HEK293 (cell line): Measurements from ENCODE around the gene TMEM236.

Experiments
- CTCF ChIA-PET: fragments of 350-600 bp; formaldehyde crosslinking; extraction: SDS; loops from one replicate; lab custom pipeline; 2021; ENCODE audit warnings: antibody characterized with exemption; lab: Yijun Ruan, JAX
- POLR2A ChIA-PET: fragments of 300-600 bp; formaldehyde crosslinking; extraction: SDS; loops from one replicate; lab custom pipeline; 2020; ENCODE audit warnings: antibody characterized with exemption, inconsistent platforms; lab: Yijun Ruan, JAX
- H3K27ac ChIP-seq: fragments of 200-500 bp; sonication (Bioruptor generic); 2 replicates; pipeline ENCODE4 v1.5.1; 2014; ENCODE audit warnings: low read depth, low read length, control low read depth, inconsistent platforms; ENCODE audit errors: extremely low read depth
- H3K36me3 ChIP-seq, 2 experiments: fragments of 200-500 bp in 1 of 2; sonication (Bioruptor generic) in 1 of 2; 1 replicate in 1 of 2; 2 replicates in 1 of 2; pipeline ENCODE4 v1.5.1; 2014 to 2017; ENCODE audit warnings: inconsistent platforms in 2 of 2, low read length in 2 of 2; ENCODE audit not compliant: control insufficient read depth in 2 of 2, insufficient read depth in 1 of 2
- H3K4me1 ChIP-seq: fragments of 200-500 bp; sonication (Bioruptor generic); 2 replicates; pipeline ENCODE4 v1.5.1; 2014; ENCODE audit warnings: mild to moderate bottlenecking, low read length, inconsistent platforms; ENCODE audit not compliant: control insufficient read depth, insufficient read depth
- H3K4me3 ChIP-seq: 2 replicates; pipeline ENCODE4 v1.5.1; 2011; ENCODE audit warnings: low read depth, mild to moderate bottlenecking, control low read depth, low read length, moderate library complexity
- H3K9me3 ChIP-seq: fragments of 200-500 bp; sonication (Bioruptor generic); 2 replicates; pipeline ENCODE4 v1.5.1; 2014; ENCODE audit warnings: low read depth, low read length, inconsistent platforms; ENCODE audit not compliant: control insufficient read depth, insufficient read depth
- GLI2 ChIP-seq: fragments of 450-650 bp; formaldehyde crosslinking; IDR thresholded peaks from 2 replicates; pipeline ENCODE4; 2017; ENCODE audit warnings: missing biosample characterization, missing genetic modification characterization, low read depth, borderline replicate concordance
- REPIN1 ChIP-seq: fragments of 450-650 bp; formaldehyde crosslinking; IDR thresholded peaks from 2 replicates; pipeline ENCODE4 v1.5.1; 2017; ENCODE audit warnings: missing biosample characterization, missing genetic modification characterization, low read depth
- SP7 ChIP-seq: fragments of 450-650 bp; formaldehyde crosslinking; IDR thresholded peaks from 2 replicates; pipeline ENCODE4 v1.5.1; 2016; ENCODE audit warnings: missing biosample characterization, missing genetic modification characterization
- ZFP37 ChIP-seq: fragments of 450-650 bp; formaldehyde crosslinking; IDR thresholded peaks from 2 replicates; pipeline ENCODE4 v1.5.1; 2016; ENCODE audit warnings: missing biosample characterization, missing genetic modification characterization
- ZNF10 ChIP-seq: fragments of 450-650 bp; formaldehyde crosslinking; IDR thresholded peaks from 2 replicates; pipeline ENCODE4 v1.5.1; 2017; ENCODE audit warnings: missing biosample characterization, missing genetic modification characterization
- ZNF146 ChIP-seq: fragments of 450-650 bp; formaldehyde crosslinking; IDR thresholded peaks from 2 replicates; pipeline ENCODE4 v1.5.1; 2016; ENCODE audit warnings: missing biosample characterization, missing genetic modification characterization
- ZNF2 ChIP-seq: fragments of 450-650 bp; formaldehyde crosslinking; IDR thresholded peaks from 2 replicates; pipeline ENCODE4 v1.5.1; 2016; ENCODE audit warnings: missing biosample characterization, missing genetic modification characterization
- ZNF214 ChIP-seq: fragments of 450-650 bp; formaldehyde crosslinking; IDR thresholded peaks from 2 replicates; pipeline ENCODE4 v1.5.1; 2017; ENCODE audit warnings: missing biosample characterization, mild to moderate bottlenecking, missing genetic modification characterization, borderline replicate concordance
- ZNF248 ChIP-seq: fragments of 450-650 bp; formaldehyde crosslinking; IDR thresholded peaks from 2 replicates; pipeline ENCODE4 v1.5.1; 2017; ENCODE audit warnings: missing biosample characterization, missing genetic modification characterization
- ZNF324 ChIP-seq: fragments of 450-650 bp; formaldehyde crosslinking; IDR thresholded peaks from 2 replicates; pipeline ENCODE4 v1.5.1; 2016; ENCODE audit warnings: missing biosample characterization, missing genetic modification characterization
- ZNF350 ChIP-seq: fragments of 450-650 bp; formaldehyde crosslinking; IDR thresholded peaks from 2 replicates; pipeline ENCODE4 v1.5.0; 2017; ENCODE audit warnings: missing biosample characterization, mild to moderate bottlenecking, missing genetic modification characterization
- ZNF394 ChIP-seq: fragments of 450-650 bp; formaldehyde crosslinking; IDR thresholded peaks from 2 replicates; pipeline ENCODE4 v1.5.1; 2016; ENCODE audit warnings: missing biosample characterization, missing genetic modification characterization, mild to moderate bottlenecking, moderate library complexity, borderline replicate concordance
- ZNF416 ChIP-seq: fragments of 450-650 bp; formaldehyde crosslinking; IDR thresholded peaks from 2 replicates; pipeline ENCODE4 v1.5.1; 2016; ENCODE audit warnings: missing biosample characterization, missing genetic modification characterization
- ZNF544 ChIP-seq: fragments of 450-650 bp; formaldehyde crosslinking; IDR thresholded peaks from 2 replicates; pipeline ENCODE4 v1.5.0; 2017; ENCODE audit warnings: missing biosample characterization, missing genetic modification characterization
- ZNF629 ChIP-seq: fragments of 450-650 bp; formaldehyde crosslinking; IDR thresholded peaks from 2 replicates; pipeline ENCODE4 v1.5.1; 2017; ENCODE audit warnings: missing biosample characterization, missing genetic modification characterization
- TF ChIP-seq, protein P1 (sequence below): fragments of 450-650 bp; formaldehyde crosslinking; IDR thresholded peaks from 2 replicates; pipeline ENCODE4 v1.5.1; 2017; ENCODE audit warnings: missing biosample characterization, missing genetic modification characterization
- TF ChIP-seq, protein P2 (sequence below): fragments of 450-650 bp; formaldehyde crosslinking; conservative IDR thresholded peaks from 2 replicates; pipeline ENCODE4 v1.5.1; 2016; ENCODE audit warnings: low read depth, missing biosample characterization, missing genetic modification characterization
- TF ChIP-seq, protein P3 (sequence below): sonication (generic); formaldehyde crosslinking; IDR thresholded peaks from 2 replicates; pipeline ENCODE4 v1.8.1; 2022; ENCODE audit warnings: mild to moderate bottlenecking, moderate library complexity, missing genetic modification reagents
- TF ChIP-seq, protein P4 (sequence below): fragments of 450-650 bp; formaldehyde crosslinking; IDR thresholded peaks from 2 replicates; pipeline ENCODE4 v1.5.1; 2016; ENCODE audit warnings: missing biosample characterization, missing genetic modification characterization, low read depth

The TMEM236 gene

DNA sequence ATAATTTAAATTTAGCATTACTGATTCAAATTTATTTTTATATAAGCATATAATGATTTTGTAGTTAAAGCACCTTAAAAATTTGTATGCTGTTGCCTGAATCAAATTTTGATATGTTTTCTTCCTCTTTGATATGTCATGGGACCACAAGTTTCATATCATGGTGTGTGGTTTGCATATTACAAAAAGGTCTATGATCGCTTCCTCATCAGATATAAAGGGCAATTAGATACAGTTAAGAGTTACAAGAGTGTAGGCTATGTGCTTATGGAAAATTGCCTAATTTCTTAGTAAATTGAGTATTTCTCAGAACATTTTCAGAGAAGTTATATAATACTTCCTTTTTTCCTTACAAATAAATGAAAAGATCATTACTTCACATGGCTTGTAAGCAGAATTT is 79.3 kb downstream of the TMEM236 start:
- Histone ChIP-seq H3K4me3 (no peak overlapping the region), H3K36me3 (no peaks in the 10 kb centered on the region), H3K4me1 (no peaks in the 10 kb centered on the region), H3K27ac (no peak overlapping the region), H3K9me3 (no peaks in the 10 kb centered on the region)
- TF ChIP-seq ZNF248 (tag by site-specific recombination) (no peak), GLI2 (tag by site-specific recombination) (no peak), ZNF146 (tag by site-specific recombination) (no peak), ZNF629 (no peak), ZNF214 (tag by site-specific recombination) (no peak), ZNF394 (tag by site-specific recombination) (no peak)
- TF ChIP-seq, protein P1, sequence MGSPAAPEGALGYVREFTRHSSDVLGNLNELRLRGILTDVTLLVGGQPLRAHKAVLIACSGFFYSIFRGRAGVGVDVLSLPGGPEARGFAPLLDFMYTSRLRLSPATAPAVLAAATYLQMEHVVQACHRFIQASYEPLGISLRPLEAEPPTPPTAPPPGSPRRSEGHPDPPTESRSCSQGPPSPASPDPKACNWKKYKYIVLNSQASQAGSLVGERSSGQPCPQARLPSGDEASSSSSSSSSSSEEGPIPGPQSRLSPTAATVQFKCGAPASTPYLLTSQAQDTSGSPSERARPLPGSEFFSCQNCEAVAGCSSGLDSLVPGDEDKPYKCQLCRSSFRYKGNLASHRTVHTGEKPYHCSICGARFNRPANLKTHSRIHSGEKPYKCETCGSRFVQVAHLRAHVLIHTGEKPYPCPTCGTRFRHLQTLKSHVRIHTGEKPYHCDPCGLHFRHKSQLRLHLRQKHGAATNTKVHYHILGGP: no peak
- CTCF ChIA-PET: no interaction called here
- POLR2A ChIA-PET: no interaction called here

DNA sequence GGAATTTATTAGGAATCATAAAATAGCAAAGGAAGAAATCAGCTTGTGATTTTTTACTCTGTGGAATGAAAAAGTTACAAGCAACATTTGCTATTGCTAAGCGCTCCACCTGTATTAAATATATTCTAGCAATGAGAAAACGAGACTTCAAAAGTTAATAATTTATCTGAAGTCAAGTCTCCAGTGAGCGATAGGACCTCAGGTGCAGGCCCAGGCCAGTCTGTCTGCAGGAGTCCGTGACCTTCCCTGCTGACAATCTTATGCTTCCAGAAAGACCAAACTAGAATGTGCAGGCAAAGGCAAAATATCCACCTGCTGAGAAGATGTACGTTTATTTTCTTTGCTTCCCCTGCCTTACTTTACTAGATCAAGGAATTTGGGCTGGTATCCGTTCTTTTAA is 79.9 kb downstream of the TMEM236 start:
- no peak overlapping the region for H3K27ac ChIP-seq
- H3K4me3 ChIP-seq: no peak overlapping the region
- no peaks in the 10 kb centered on the region for H3K9me3 ChIP-seq
- CTCF ChIA-PET: no interaction called here
- H3K36me3 ChIP-seq: no peaks in the 10 kb centered on the region
- POLR2A ChIA-PET: no interaction called here
- H3K4me1 ChIP-seq: no peaks in the 10 kb centered on the region
- TF ChIP-seq, protein P2, sequence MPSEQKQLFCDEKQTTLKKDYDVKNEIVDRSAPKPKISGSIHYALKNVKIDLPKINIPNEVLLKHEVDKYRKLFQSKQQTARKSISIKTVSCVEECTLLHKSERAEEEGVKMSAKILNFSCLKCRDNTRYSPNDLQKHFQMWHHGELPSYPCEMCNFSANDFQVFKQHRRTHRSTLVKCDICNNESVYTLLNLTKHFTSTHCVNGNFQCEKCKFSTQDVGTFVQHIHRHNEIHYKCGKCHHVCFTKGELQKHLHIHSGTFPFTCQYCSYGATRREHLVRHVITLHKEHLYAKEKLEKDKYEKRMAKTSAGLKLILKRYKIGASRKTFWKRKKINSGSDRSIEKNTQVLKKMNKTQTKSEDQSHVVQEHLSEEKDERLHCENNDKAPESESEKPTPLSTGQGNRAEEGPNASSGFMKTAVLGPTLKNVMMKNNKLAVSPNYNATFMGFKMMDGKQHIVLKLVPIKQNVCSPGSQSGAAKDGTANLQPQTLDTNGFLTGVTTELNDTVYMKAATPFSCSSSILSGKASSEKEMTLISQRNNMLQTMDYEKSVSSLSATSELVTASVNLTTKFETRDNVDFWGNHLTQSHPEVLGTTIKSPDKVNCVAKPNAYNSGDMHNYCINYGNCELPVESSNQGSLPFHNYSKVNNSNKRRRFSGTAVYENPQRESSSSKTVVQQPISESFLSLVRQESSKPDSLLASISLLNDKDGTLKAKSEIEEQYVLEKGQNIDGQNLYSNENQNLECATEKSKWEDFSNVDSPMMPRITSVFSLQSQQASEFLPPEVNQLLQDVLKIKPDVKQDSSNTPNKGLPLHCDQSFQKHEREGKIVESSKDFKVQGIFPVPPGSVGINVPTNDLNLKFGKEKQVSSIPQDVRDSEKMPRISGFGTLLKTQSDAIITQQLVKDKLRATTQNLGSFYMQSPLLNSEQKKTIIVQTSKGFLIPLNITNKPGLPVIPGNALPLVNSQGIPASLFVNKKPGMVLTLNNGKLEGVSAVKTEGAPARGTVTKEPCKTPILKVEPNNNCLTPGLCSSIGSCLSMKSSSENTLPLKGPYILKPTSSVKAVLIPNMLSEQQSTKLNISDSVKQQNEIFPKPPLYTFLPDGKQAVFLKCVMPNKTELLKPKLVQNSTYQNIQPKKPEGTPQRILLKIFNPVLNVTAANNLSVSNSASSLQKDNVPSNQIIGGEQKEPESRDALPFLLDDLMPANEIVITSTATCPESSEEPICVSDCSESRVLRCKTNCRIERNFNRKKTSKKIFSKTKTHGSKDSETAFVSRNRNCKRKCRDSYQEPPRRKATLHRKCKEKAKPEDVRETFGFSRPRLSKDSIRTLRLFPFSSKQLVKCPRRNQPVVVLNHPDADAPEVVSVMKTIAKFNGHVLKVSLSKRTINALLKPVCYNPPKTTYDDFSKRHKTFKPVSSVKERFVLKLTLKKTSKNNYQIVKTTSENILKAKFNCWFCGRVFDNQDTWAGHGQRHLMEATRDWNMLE (tag by site-specific recombination): no peak
- TF ChIP-seq ZNF248 (tag by site-specific recombination) (no peak), ZNF350 (tag by site-specific recombination) (no peak), ZNF544 (no peak), ZFP37 (tag by site-specific recombination) (no peak), ZNF10 (tag by site-specific recombination) (no peak), SP7 (tag by site-specific recombination) (no peak), ZNF416 (no peak), ZNF214 (tag by site-specific recombination) (no peak), ZNF2 (tag by site-specific recombination) (no peak), ZNF324 (tag by site-specific recombination) (no peak), REPIN1 (no peak)
- TF ChIP-seq, protein P3, sequence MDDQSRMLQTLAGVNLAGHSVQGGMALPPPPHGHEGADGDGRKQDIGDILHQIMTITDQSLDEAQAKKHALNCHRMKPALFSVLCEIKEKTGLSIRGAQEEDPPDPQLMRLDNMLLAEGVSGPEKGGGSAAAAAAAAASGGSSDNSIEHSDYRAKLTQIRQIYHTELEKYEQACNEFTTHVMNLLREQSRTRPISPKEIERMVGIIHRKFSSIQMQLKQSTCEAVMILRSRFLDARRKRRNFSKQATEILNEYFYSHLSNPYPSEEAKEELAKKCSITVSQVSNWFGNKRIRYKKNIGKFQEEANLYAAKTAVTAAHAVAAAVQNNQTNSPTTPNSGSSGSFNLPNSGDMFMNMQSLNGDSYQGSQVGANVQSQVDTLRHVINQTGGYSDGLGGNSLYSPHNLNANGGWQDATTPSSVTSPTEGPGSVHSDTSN (CRISPR knock-in tag): no peak
- TF ChIP-seq, protein P4, sequence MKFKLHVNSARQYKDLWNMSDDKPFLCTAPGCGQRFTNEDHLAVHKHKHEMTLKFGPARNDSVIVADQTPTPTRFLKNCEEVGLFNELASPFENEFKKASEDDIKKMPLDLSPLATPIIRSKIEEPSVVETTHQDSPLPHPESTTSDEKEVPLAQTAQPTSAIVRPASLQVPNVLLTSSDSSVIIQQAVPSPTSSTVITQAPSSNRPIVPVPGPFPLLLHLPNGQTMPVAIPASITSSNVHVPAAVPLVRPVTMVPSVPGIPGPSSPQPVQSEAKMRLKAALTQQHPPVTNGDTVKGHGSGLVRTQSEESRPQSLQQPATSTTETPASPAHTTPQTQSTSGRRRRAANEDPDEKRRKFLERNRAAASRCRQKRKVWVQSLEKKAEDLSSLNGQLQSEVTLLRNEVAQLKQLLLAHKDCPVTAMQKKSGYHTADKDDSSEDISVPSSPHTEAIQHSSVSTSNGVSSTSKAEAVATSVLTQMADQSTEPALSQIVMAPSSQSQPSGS: no peak
